Osteocyte (in vitro differentiated cells): Measurements from ENCODE around the gene CTNNA1. TPM values are rescaled to one million over a fixed set of nuclear protein-coding genes. Genes with fewer than 3 reads are reported as not detected.
"Not testable (repeated sequence)": the region's sequence is repeated elsewhere in the genome, so short reads cannot be mapped to it uniquely, and the experiment has no call there.

Experiments
- DNase-seq: peaks from one replicate; pipeline ENCODE4 v3.0.0; 2021; ENCODE audit warnings: mixed read lengths; ENCODE audit not compliant: unreplicated experiment; ENCODE audit errors: extremely low spot score
- H3K27ac Mint-ChIP-seq: one replicate; pipeline ENCODE4 v1.8.0; 2021; ENCODE audit warnings: mild to moderate bottlenecking, mixed read lengths; ENCODE audit not compliant: unreplicated experiment
- H3K27me3 Mint-ChIP-seq: one replicate; pipeline ENCODE4 v1.8.0; 2021; ENCODE audit warnings: mixed read lengths; ENCODE audit not compliant: unreplicated experiment
- H3K36me3 Mint-ChIP-seq: one replicate; pipeline ENCODE4 v1.8.0; 2021; ENCODE audit warnings: mixed read lengths; ENCODE audit not compliant: unreplicated experiment
- H3K4me1 Mint-ChIP-seq: one replicate; pipeline ENCODE4 v1.8.0; 2021; ENCODE audit warnings: mixed read lengths; ENCODE audit not compliant: unreplicated experiment
- H3K4me3 Mint-ChIP-seq: one replicate; pipeline ENCODE4 v1.8.0; 2021; ENCODE audit warnings: mild to moderate bottlenecking, moderate library complexity, mixed read lengths; ENCODE audit not compliant: unreplicated experiment
- H3K9me3 Mint-ChIP-seq: one replicate; pipeline ENCODE4 v1.8.0; 2021; ENCODE audit warnings: mixed read lengths; ENCODE audit not compliant: unreplicated experiment
- CTCF ChIP-seq: fragments of 200-600 bp; sonication (generic); IDR thresholded peaks from 2 replicates; pipeline ENCODE4 v1.5.0; 2021; ENCODE audit warnings: antibody characterized with exemption, mild to moderate bottlenecking, moderate library complexity
- total RNA-seq: library from RNA; stranded (reverse); gene quantifications from 2 replicates; pipeline ENCODE4 v1.2.1, GENCODE V29; 2021

CTNNA1 gene
- total RNA-seq, 1 donor from 2014 or later = 375 TPM

- Mint-ChIP-seq H3K9me3 (peaks cover 4% of the 10 kb centered on the region), H3K27ac (peak overlapping the region; percentile 46), H3K4me1 (peaks cover 49% of the 10 kb centered on the region), H3K36me3 (peaks cover 44% of the 10 kb centered on the region), H3K4me3 (no peak overlapping the region), H3K27me3 (no peaks in the 10 kb centered on the region)
- no peak for DNase-seq
- no peak for TF ChIP-seq CTCF
Observed at GRCh38 chr5:138757061-138757776, 4.0 kb downstream of the CTNNA1 start.

GRCh38 chr5:138760448-138761110, 7.4 kb downstream of the CTNNA1 start:
- H3K4me1 Mint-ChIP-seq = peaks cover 47% of the 10 kb centered on the region
- no peak for TF ChIP-seq CTCF
- H3K27me3 Mint-ChIP-seq = no peaks in the 10 kb centered on the region
- peaks cover 4% of the 10 kb centered on the region for H3K9me3 Mint-ChIP-seq
- H3K36me3 Mint-ChIP-seq = peaks cover 46% of the 10 kb centered on the region
- H3K4me3 Mint-ChIP-seq = no peak overlapping the region
- DNase-seq = no peak
- H3K27ac Mint-ChIP-seq = peak overlapping the region; percentile 50

- Mint-ChIP-seq H3K27ac (peak overlapping the region; percentile 50), H3K4me1 (peaks cover 49% of the 10 kb centered on the region), H3K36me3 (peaks cover 46% of the 10 kb centered on the region)
- not testable (repeated sequence) for H3K4me3 Mint-ChIP-seq, DNase-seq, H3K9me3 Mint-ChIP-seq, H3K27me3 Mint-ChIP-seq
Observed at GRCh38 chr5:138761115-138761514, 7.9 kb downstream of the CTNNA1 start.

DNA sequence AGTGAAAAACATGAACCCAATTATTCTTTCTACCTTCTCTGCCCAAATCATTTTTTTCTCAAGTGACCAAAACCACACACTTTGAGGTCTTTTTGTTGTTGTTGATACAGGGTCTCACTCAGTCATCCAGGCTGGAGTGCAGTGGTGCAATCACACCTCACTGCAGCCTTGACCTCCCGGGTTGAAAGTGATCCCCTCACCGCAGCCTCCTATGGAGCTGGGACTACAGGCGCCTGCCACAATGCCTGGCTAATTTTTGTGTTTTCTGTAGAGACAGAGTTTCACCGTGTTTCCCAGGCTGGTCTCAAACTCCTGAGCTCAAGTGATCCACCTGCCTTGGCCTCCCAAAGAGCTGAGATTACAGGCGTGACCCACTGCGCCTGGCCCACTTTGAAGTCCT, 8.4 kb downstream of the CTNNA1 start:
- H3K27ac Mint-ChIP-seq = peak overlapping the region; percentile 5
- peaks cover 42% of the 10 kb centered on the region for H3K36me3 Mint-ChIP-seq
- not testable (repeated sequence) for H3K4me3 Mint-ChIP-seq

GRCh38 chr5:138762110-138762509, 8.9 kb downstream of the CTNNA1 start:
- peaks cover 48% of the 10 kb centered on the region for H3K4me1 Mint-ChIP-seq
- no peak for TF ChIP-seq CTCF
- DNase-seq = no peak
- peaks cover 4% of the 10 kb centered on the region for H3K9me3 Mint-ChIP-seq
- no peak overlapping the region for H3K4me3 Mint-ChIP-seq
- peak overlapping the region; percentile 40 for H3K27ac Mint-ChIP-seq
- H3K36me3 Mint-ChIP-seq = peaks cover 38% of the 10 kb centered on the region
- H3K27me3 Mint-ChIP-seq = no peaks in the 10 kb centered on the region

More for the DNA sequence above, 8.4 kb downstream of the CTNNA1 start:
- H3K27me3 Mint-ChIP-seq, H3K9me3 Mint-ChIP-seq, DNase-seq: not testable (repeated sequence)
- H3K4me1 Mint-ChIP-seq = peaks cover 49% of the 10 kb centered on the region
